Aorta (tissue), 5 donors: ENCODE measurements around the gene VWF. TPM values are rescaled to one million over a fixed set of nuclear protein-coding genes. Genes with fewer than 3 reads are reported as not detected.
A peak's percentile ranks its signal among the peaks of the same experiment; 100 is the strongest.

Experiments used
- ATAC-seq: fragments of 200-7000 bp; cut with Tn5 transposase; one replicate; pipeline ENCODE4 v1.9.1; 2022; ENCODE audit warnings: moderate library complexity; ENCODE audit not compliant: low FRiP score
- DNase-seq, 2 donors: peaks; one replicate each; pipeline ENCODE4 v3.0.0-alpha.2; 2020
- H3K27ac ChIP-seq, 2 donors: one replicate each; pipeline ENCODE4 v1.5.1; 2013; ENCODE audit warnings: low read length in 2 of 2, mild to moderate bottlenecking in 2 of 2, moderate library complexity in 2 of 2, control low read depth in 1 of 2, inconsistent platforms in 1 of 2, low read depth in 1 of 2
- H3K27me3 ChIP-seq, 2 donors: one replicate each; pipeline ENCODE4 v1.6.1; 2013; ENCODE audit warnings: control low read depth in 1 of 2, low read length in 1 of 2, mild to moderate bottlenecking in 1 of 2, moderate library complexity in 1 of 2; ENCODE audit not compliant: insufficient read depth in 2 of 2, control insufficient read depth in 1 of 2
- H3K36me3 ChIP-seq, 2 donors: one replicate each; pipeline ENCODE4 v1.6.1; 2013; ENCODE audit warnings: control low read depth in 1 of 2, low read length in 1 of 2, mild to moderate bottlenecking in 1 of 2; ENCODE audit not compliant: insufficient read depth in 2 of 2, control insufficient read depth in 1 of 2
- H3K4me1 ChIP-seq, 2 donors: one replicate each; pipeline ENCODE4 v1.6.1; 2013; ENCODE audit warnings: low read length in 2 of 2, control low read depth in 1 of 2, mild to moderate bottlenecking in 1 of 2, moderate library complexity in 1 of 2; ENCODE audit not compliant: insufficient read depth in 2 of 2, control insufficient read depth in 1 of 2
- H3K4me3 ChIP-seq, 2 donors: one replicate each; pipeline ENCODE4 v1.5.1; 2013; ENCODE audit warnings: low read length in 2 of 2, control low read depth in 1 of 2, mild to moderate bottlenecking in 1 of 2
- H3K9me3 ChIP-seq: one replicate; pipeline ENCODE4 v1.6.1; 2013; ENCODE audit warnings: mild to moderate bottlenecking, low read length; ENCODE audit not compliant: control insufficient read depth
- WGBS, 2 donors: extraction: QIAGEN DNeasy Blood & Tissue Kit; methylation state at CpG; one replicate each; pipeline ENCODE4 v1.1.7; 2013; 5-methylcytosine and 5-hydroxymethylcytosine counted together
- intact Hi-C, 2 donors: fragments of 100-400 bp; cut with DNase I; formaldehyde crosslinking; loops; one replicate each; pipeline versions ENCODE4 v1.14.2 to v1.15.0; 2022
- polyA plus RNA-seq, 2 donors: library from polyadenylated mRNA; stranded (reverse); fragments of 200-250 nt; gene quantifications; one replicate each; pipeline ENCODE4 v1.2.3, GENCODE V29; 2013
- total RNA-seq, 2 donors: library from RNA; stranded (reverse); fragmentation: NEBNext Ultra II Directional; extraction: Animal tissue kit (Norgen Biotek cat#: 25700); gene quantifications; one replicate each; pipeline ENCODE4 v1.2.1, GENCODE V29; 2021
- donor health status: healthy with polysubstance abuse.
- donor health status: Bipolar disorder and iron deficiency.
- donor health status: DM: no; HTN: no; CAD: no.
- donor health status: DM: no; HTN: no; CAD: no.
- donor health status: DM: yes; HTN: yes; CAD: no.

The VWF gene
- total and polyA plus RNA-seq, 4 donors = 1.3 to 619 (median 263) TPM

DNA sequence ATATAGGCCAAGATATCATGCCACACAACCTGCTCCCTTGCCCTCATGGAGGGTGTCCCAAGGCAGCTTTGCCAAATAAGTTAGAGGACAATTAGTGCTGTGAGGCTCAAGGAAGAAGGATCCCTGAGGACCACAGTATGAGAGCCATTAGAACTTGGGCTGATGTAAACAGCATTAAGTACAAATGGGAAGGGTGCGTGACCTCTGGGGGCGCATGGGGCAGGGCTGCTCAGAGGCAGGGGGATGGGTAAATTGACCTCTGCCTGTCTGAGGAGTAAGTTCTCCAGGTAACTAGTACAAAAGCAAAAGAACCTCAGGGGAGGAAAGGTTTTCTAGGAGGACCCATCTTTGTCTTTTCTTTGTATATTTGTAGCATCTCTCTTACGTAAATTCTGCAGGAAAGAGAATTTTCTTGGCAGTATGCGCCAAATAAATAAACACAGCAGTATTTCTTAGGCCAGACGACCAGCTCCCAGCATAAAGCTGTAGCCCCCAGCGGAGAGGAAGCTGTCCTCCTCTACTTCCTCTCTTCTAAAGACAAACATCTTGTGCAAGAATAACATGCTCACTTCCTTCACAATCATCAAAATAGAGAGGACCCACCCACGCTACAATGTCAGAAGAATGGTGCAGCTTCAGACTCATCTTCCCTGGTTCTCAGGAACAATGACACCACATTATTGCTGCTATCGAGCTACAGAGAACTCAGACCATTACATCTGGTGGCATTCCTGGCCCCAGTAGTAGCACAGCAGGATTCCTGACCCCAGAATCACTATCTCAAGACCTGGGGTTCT lies 16.4 kb upstream of the VWF start:
- H3K9me3 ChIP-seq = no peaks in the 10 kb centered on the region
- no peaks in the 10 kb centered on the region for H3K27me3 ChIP-seq
- no peak overlapping the region for H3K27ac ChIP-seq
- H3K4me1 ChIP-seq = no peaks in the 10 kb centered on the region
- ATAC-seq (no peak), DNase-seq (peak in 1 of 2 donors; percentile 70)
- H3K4me3 ChIP-seq = no peak overlapping the region
- WGBS, 2 donors = 85 to 86% methylated on average over 8 of the region's 8 CpGs
- intact Hi-C loops = no loop called here
- no peaks in the 10 kb centered on the region for H3K36me3 ChIP-seq

- intact Hi-C loops = no loop called here
- no peak overlapping the region for H3K4me3 ChIP-seq
- no peaks in the 10 kb centered on the region for H3K27me3 ChIP-seq
- no peaks in the 10 kb centered on the region for H3K36me3 ChIP-seq
- ATAC-seq = no peak
- H3K9me3 ChIP-seq = no peaks in the 10 kb centered on the region
- DNase-seq = no peak
- H3K4me1 ChIP-seq = no peaks in the 10 kb centered on the region
- WGBS, 2 donors = 52 to 67% methylated on average over 2 of the region's 2 CpGs
- no peak overlapping the region for H3K27ac ChIP-seq
Observed at GRCh38 chr12:6135071-6135470, 10.6 kb upstream of the VWF start.

DNA sequence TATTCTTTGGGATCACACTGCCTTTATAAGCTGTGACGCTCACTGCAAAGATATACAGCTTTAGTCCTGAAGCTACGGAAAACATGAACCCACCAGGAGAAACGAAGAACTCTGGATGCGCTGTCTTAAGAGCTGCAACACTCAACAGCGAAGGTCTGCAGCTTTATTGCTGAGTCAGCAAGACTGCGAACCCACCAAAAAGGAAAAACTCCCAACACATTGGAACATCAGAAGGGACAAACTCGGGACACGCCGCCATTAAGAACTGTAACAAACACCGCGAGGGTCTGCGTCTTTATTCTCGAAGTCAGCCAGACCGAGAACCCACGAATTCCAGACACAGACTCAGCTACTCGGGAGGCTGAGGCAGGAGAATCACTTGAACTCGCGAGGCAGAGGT lies 9.2 kb upstream of the VWF start:
- H3K9me3 ChIP-seq = no peaks in the 10 kb centered on the region
- H3K4me1 ChIP-seq = no peaks in the 10 kb centered on the region
- ATAC-seq = no peak
- intact Hi-C loops = no loop called here
- no peak overlapping the region for H3K27ac ChIP-seq
- DNase-seq = no peak
- no peaks in the 10 kb centered on the region for H3K27me3 ChIP-seq
- no peak overlapping the region for H3K4me3 ChIP-seq
- 93% methylated on average over 17 to 18 of the region's 18 CpGs for WGBS, 2 donors
- H3K36me3 ChIP-seq = no peaks in the 10 kb centered on the region

GRCh38 chr12:6132496-6132895 lies 8.0 kb upstream of the VWF start:
- no peak for DNase-seq
- Histone ChIP-seq H3K4me1 (no peaks in the 10 kb centered on the region), H3K4me3 (no peak overlapping the region), H3K36me3 (no peaks in the 10 kb centered on the region), H3K27me3 (no peaks in the 10 kb centered on the region), H3K9me3 (no peaks in the 10 kb centered on the region), H3K27ac (no peak overlapping the region)
- intact Hi-C loops = no loop called here
- 73 to 77% methylated on average over 17 to 34 of the region's 34 CpGs for WGBS, 2 donors
- no peak for ATAC-seq

GRCh38 chr12:6125310-6125608 lies 789 bp upstream of the VWF start:
- H3K9me3 ChIP-seq = no peaks in the 10 kb centered on the region
- DNase-seq (no peak), ATAC-seq (no peak)
- H3K36me3 ChIP-seq = no peaks in the 10 kb centered on the region
- 91 to 92% methylated on average over 3 of the region's 3 CpGs for WGBS, 2 donors
- H3K27me3 ChIP-seq = no peaks in the 10 kb centered on the region
- H3K4me3 ChIP-seq = no peak overlapping the region
- H3K4me1 ChIP-seq = no peaks in the 10 kb centered on the region
- H3K27ac ChIP-seq = no peak overlapping the region
- intact Hi-C loops = no loop called here

GRCh38 chr12:6123258-6123657 lies 1.2 kb downstream of the VWF start:
- DNase-seq (no peak), ATAC-seq (no peak)
- Histone ChIP-seq H3K36me3 (no peaks in the 10 kb centered on the region), H3K27me3 (no peaks in the 10 kb centered on the region), H3K9me3 (no peaks in the 10 kb centered on the region), H3K27ac (no peak overlapping the region), H3K4me3 (no peak overlapping the region), H3K4me1 (no peaks in the 10 kb centered on the region)
- WGBS, 2 donors = 83 to 86% methylated on average over 9 of the region's 9 CpGs
- intact Hi-C loops = no loop called here

GRCh38 chr12:6122201-6122600 lies 2.3 kb downstream of the VWF start:
- no peak for DNase-seq
- Histone ChIP-seq H3K27ac (no peak overlapping the region), H3K27me3 (no peaks in the 10 kb centered on the region), H3K4me1 (no peaks in the 10 kb centered on the region), H3K9me3 (no peaks in the 10 kb centered on the region), H3K36me3 (no peaks in the 10 kb centered on the region), H3K4me3 (no peak overlapping the region)
- WGBS, 2 donors = 95 to 98% methylated on average over 4 of the region's 4 CpGs
- intact Hi-C loops = no loop called here
- no peak for ATAC-seq

DNA sequence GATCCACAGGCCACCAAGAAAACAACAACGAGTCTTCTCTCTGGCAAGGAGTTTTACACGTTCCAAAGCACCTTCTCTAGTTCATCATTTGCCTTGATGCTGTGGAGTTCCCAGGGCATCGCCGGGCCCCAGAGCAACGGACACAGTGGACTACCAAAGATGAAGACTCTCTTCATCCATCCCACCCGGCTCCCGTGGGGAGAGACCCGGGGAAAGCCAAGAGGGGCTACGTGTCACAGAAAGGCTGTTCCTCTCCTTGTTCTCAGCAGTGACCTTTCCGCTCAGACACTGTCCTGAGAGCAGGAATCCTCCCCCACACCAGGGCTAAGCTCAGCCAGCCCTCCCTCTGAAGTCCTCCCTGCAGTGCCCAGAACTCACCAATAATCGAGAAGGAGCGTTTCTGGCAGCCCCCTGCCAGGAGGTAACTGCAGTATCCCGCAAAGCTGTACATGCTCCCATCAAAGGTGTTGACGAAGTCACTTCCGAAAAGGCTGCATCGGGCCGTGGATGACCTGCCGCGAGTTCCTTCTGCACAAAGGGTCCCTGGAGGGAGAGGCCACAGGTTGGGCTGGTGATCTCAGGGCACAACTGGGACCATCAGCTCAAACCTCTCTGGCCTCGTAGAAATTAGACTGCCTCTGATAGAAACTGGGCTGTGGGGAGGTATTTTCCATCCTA lies 3.5 kb downstream of the VWF start:
- Histone ChIP-seq H3K27ac (no peak overlapping the region), H3K36me3 (no peaks in the 10 kb centered on the region), H3K27me3 (no peaks in the 10 kb centered on the region), H3K4me3 (no peak overlapping the region), H3K4me1 (no peaks in the 10 kb centered on the region), H3K9me3 (no peaks in the 10 kb centered on the region)
- WGBS, 2 donors = 93 to 94% methylated on average over 20 of the region's 20 CpGs
- DNase-seq = no peak
- ATAC-seq = no peak
- intact Hi-C loops = no loop called here

DNA sequence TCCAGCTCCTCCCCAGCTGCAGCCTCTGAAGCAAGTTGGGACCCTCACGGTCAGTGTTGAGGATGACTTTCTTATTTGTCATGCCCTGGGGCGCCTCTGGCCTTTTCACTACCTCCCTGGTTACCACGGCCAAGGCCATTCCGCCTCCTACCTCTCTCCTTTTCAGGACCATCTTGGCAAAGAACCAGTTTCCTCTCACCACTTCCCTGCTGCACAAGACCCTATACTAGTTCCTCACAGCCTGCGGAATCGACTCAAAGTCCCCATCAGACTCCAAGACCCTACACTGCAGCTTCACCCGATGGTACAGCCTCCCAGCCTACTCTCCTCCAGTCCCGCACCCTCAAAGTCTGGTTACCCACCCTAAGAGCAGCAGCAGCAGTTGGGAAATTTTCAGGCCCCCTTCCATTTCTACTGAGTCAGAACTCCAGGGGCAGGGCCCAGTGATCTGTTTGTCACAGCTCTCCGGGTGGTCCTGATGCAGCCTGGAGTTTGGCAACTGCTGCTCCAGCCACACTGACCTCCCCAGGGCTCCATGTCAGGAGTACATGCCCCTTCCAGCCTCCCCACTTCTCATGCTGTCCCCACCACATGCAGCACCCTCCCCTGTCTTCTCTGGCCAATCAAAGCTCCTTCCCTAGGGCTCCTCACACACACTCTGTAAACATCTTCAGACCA lies 5.4 kb downstream of the VWF start:
- intact Hi-C loops = no loop called here
- ATAC-seq = no peak
- Histone ChIP-seq H3K36me3 (no peaks in the 10 kb centered on the region), H3K4me1 (no peaks in the 10 kb centered on the region), H3K9me3 (no peaks in the 10 kb centered on the region), H3K27me3 (no peaks in the 10 kb centered on the region), H3K27ac (no peak overlapping the region), H3K4me3 (no peak overlapping the region)
- DNase-seq = peak in 1 of 2 donors; percentile 67
- WGBS, 2 donors = 83 to 88% methylated on average over 9 of the region's 9 CpGs
